Hematopoietic multipotent progenitor cell treated with erythropoietin and hydrocortisone succinate and interleukin-3 and kit ligand, for 4 days (in vitro differentiated cells): Measurements from ENCODE around the gene NDUFV3.
"Not testable (repeated sequence)": the region's sequence is repeated elsewhere in the genome, so short reads cannot be mapped to it uniquely, and the experiment has no call there.

Experiments
- DNase-seq: peaks from one replicate; pipeline ENCODE4 v3.0.0-alpha.2; 2015

NDUFV3 gene

GRCh38 chr21:42892931-42893755, at the start of gene NDUFV3:
Gene NDUFV3 (plus strand): TSS chr21:42893309. CDS start chr21:42893334, 25 bp downstream.
- DNase-seq, result peak; percentile 100

- DNase-seq, result no peak
Measured at GRCh38 chr21:42844411-42845113, 48.5 kb upstream of the NDUFV3 start.

- no peak for DNase-seq
Measured at GRCh38 chr21:42845296-42845965, 47.7 kb upstream of the NDUFV3 start.

- DNase-seq, result no peak
Measured at GRCh38 chr21:42846221-42846620, 46.9 kb upstream of the NDUFV3 start.

- DNase-seq, result no peak
Measured at GRCh38 chr21:42847051-42847707, 45.9 kb upstream of the NDUFV3 start.

GRCh38 chr21:42847726-42848125, 45.4 kb upstream of the NDUFV3 start:
- DNase-seq, result no peak

- DNase-seq, result not testable (repeated sequence)
Measured at GRCh38 chr21:42848144-42848931, 44.8 kb upstream of the NDUFV3 start.

GRCh38 chr21:42848932-42849758, 44.0 kb upstream of the NDUFV3 start:
- no peak for DNase-seq

- no peak for DNase-seq
Measured at GRCh38 chr21:42849759-42850412, 43.2 kb upstream of the NDUFV3 start.

- no peak for DNase-seq
Measured at GRCh38 chr21:42850463-42850862, 42.6 kb upstream of the NDUFV3 start.

GRCh38 chr21:42850866-42851391, 42.2 kb upstream of the NDUFV3 start:
- DNase-seq, result peak; percentile 81

- DNase-seq, result no peak
Measured at GRCh38 chr21:42851812-42852665, 41.1 kb upstream of the NDUFV3 start.

GRCh38 chr21:42852925-42853570, 40.1 kb upstream of the NDUFV3 start:
- DNase-seq, result no peak

- DNase-seq, result no peak
Measured at GRCh38 chr21:42853621-42854020, 39.5 kb upstream of the NDUFV3 start.

GRCh38 chr21:42854246-42855010, 38.7 kb upstream of the NDUFV3 start:
- no peak for DNase-seq

GRCh38 chr21:42855171-42855936, 37.8 kb upstream of the NDUFV3 start:
- no peak for DNase-seq

GRCh38 chr21:42855937-42856335, 37.2 kb upstream of the NDUFV3 start:
- DNase-seq, result no peak
